AG10803 (cell line): ENCODE data around the gene EYS.

Experiments
- DNase-seq: peaks from one replicate; pipeline ENCODE4 v3.0.0; 2010; ENCODE audit warnings: low read depth
- H3K4me3 ChIP-seq: 2 replicates; pipeline ENCODE4 v1.5.1; 2011; ENCODE audit warnings: mild to moderate bottlenecking, low read length, control low read depth
- TF ChIP-seq, protein P1 (sequence below): conservative IDR thresholded peaks from 2 replicates; pipeline ENCODE4 v1.5.1; 2011; ENCODE audit warnings: mild to moderate bottlenecking, low read length, control low read depth, inconsistent platforms

Gene EYS

DNA sequence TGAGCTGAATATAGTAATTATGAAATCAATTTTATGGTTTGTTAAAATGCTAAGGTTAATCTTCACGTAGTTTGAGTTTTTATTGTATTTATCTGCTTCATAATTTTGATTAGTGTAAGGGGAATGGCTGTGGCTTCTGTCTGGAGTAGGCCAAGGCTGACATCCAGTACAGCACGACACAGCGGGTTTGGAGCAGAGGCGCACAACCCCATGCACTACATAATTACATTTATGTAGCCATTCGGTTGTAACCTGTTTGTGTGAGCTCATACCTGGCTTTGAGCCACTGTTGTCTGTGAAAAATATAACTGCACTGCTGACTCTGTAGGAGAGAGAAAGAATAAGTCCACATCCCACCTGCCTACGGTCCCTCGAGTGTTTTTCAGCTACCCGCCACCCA, 615.5 kb downstream of the EYS start:
- TF ChIP-seq, protein P1, sequence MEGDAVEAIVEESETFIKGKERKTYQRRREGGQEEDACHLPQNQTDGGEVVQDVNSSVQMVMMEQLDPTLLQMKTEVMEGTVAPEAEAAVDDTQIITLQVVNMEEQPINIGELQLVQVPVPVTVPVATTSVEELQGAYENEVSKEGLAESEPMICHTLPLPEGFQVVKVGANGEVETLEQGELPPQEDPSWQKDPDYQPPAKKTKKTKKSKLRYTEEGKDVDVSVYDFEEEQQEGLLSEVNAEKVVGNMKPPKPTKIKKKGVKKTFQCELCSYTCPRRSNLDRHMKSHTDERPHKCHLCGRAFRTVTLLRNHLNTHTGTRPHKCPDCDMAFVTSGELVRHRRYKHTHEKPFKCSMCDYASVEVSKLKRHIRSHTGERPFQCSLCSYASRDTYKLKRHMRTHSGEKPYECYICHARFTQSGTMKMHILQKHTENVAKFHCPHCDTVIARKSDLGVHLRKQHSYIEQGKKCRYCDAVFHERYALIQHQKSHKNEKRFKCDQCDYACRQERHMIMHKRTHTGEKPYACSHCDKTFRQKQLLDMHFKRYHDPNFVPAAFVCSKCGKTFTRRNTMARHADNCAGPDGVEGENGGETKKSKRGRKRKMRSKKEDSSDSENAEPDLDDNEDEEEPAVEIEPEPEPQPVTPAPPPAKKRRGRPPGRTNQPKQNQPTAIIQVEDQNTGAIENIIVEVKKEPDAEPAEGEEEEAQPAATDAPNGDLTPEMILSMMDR, result no peak
- no peak for DNase-seq
- no peak overlapping the region for H3K4me3 ChIP-seq

DNA sequence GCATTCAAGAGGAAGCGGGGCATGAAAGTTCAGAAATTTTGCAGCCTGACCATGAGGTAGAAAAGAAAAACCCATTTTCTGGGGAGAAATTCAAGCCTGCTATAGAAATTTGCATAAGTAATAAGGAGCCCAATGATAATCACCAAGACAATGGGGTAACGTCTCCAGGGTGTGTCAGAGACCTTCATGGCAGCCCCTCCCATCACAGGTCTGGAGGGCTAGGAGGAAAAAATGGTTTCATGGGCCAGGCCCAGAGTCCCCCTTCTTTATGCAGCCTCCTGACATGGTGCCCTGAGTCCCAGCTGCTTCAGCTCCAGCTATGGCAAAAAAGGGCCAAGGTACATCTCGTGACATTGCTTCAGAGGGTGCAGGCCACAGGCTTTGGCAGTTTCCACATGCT, 618.5 kb downstream of the EYS start:
- DNase-seq, result no peak
- TF ChIP-seq, protein P1, result no peak
- no peak overlapping the region for H3K4me3 ChIP-seq

DNA sequence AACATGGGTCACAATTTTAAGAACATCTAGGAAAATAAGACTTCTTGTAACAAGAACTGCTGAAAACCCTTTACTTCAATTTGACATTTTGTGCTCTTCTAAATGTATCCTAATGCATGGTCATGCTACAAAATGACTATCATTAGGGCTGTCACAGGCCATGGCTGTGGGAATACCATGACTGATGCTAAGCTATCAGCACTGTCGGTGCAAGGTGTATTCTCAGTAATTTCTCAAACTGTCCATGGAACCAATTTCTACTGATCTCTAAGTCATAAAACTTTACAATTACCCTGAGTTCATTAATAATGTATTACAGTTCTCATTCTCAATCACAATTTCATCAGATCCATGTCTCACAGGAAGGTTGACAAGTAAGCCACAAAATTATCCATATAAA, 625.3 kb downstream of the EYS start:
- TF ChIP-seq, protein P1, result no peak
- DNase-seq, result no peak
- H3K4me3 ChIP-seq, result no peak overlapping the region

DNA sequence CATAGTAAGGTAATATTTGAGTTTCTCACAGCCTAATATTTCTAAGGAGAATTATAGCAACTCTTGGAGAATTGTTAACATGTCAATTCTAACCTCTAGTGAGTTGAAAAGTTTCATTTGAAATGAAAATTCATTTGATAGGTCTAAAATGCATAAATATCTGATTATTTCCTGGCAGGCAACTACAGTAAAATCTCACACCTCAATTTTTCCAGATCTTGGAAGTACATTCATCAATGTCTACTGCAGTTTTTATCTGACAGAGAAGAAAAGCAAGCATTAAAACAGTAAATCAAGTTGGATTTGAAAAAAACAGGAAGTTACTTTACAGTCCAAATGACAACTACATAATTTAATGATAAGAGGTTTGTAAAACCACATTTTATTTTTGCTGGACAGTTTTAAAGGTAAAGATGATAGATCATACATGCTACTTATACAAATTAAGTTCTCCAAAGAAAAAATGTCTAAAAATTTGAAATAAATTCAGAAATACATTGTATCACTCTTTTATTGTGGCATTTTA, 631.3 kb downstream of the EYS start:
- no peak for DNase-seq
- H3K4me3 ChIP-seq, result no peak overlapping the region
- TF ChIP-seq, protein P1, result no peak

- no peak for DNase-seq
- no peak overlapping the region for H3K4me3 ChIP-seq
- TF ChIP-seq, protein P1, result no peak
Measured at GRCh38 chr6:65072500-65072899, 634.5 kb downstream of the EYS start.

DNA sequence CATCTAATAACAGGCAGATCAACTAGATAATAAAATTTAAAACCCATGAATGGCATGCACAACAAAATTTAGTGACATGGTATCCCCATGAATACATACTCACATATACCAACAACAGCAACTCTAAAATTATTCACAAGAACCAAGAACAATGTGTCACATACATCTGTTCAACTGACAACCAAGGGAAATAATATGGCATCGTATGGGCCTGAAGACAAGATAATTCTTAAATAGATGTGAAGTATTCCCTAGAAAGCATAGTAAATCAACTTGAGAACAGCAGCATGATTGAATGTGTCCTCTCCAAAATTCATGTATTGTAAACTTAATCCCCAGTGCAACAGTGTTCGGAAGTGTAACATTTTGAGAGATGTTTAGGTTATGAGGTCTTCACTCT, 635.5 kb downstream of the EYS start:
- no peak for DNase-seq
- no peak overlapping the region for H3K4me3 ChIP-seq
- TF ChIP-seq, protein P1, result no peak

DNA sequence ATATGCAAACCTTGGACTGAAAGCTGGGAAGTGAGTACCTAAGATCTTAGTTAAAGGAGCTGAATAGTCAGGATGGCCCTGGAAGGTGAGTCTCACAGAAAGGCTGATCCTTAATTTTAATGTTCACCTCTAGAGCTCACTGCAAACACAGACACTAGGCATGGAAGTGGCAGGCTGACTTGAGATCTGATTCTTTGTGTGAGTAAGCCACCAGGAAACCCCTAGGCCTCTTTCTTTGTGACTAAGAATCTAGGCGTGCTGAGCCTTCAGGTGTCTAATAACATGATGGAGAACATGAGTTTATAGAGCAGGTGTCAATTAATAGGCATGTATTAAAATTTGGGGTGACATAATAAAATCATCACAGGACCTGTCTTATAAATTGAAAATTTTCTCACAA, 642.2 kb downstream of the EYS start:
- no peak overlapping the region for H3K4me3 ChIP-seq
- TF ChIP-seq, protein P1, result no peak
- no peak for DNase-seq
